HepG2 (cell line): ENCODE measurements around the gene PKDREJ. TPM values are rescaled to one million over a fixed set of nuclear protein-coding genes. Genes with fewer than 3 reads are reported as not detected.

Source experiments
- ATF5 ChIP-seq: sonication (generic); formaldehyde crosslinking; IDR thresholded peaks from 2 replicates; pipeline ENCODE4 v1.4.0; 2020; ENCODE audit warnings: mild to moderate bottlenecking, low read depth, missing genetic modification reagents
- BRD4 ChIP-seq: sonication (generic); formaldehyde crosslinking; IDR thresholded peaks from 2 replicates; pipeline ENCODE4 v1.4.0; 2020; ENCODE audit warnings: missing genetic modification reagents
- CBFB ChIP-seq: sonication (generic); formaldehyde crosslinking; IDR thresholded peaks from 2 replicates; pipeline ENCODE4 v1.4.0; 2020; ENCODE audit warnings: missing genetic modification reagents
- EP300 ChIP-seq, 3 experiments: sonication (generic) in 1 of 3; formaldehyde crosslinking in 1 of 3; IDR thresholded peaks; 2 replicates each; pipeline versions ENCODE4 v1.5.1 to v1.6.1; 2011 to 2020; ENCODE audit warnings: low read depth in 2 of 3, low read length in 2 of 3, borderline replicate concordance in 1 of 3, improper control_type of control experiment in 1 of 3, mild to moderate bottlenecking in 1 of 3, missing genetic modification reagents in 1 of 3, moderate library complexity in 1 of 3
- SALL2 ChIP-seq: sonication (generic); formaldehyde crosslinking; IDR thresholded peaks from 2 replicates; pipeline ENCODE4 v1.8.1; 2023; ENCODE audit warnings: mild to moderate bottlenecking, missing genetic modification reagents, inconsistent platforms
- TBX3 ChIP-seq: fragments of 450-650 bp; IDR thresholded peaks from 2 replicates; pipeline ENCODE4 v1.6.1; 2017; ENCODE audit warnings: antibody characterized with exemption, mild to moderate bottlenecking, inconsistent platforms, borderline replicate concordance
- ZFP1 ChIP-seq: IDR thresholded peaks from 2 replicates; pipeline ENCODE4 v1.6.1; 2016
- ZHX2 ChIP-seq, 2 experiments: sonication (generic) in 1 of 2; formaldehyde crosslinking in 1 of 2; IDR thresholded peaks; 2 replicates each; pipeline versions ENCODE4 v1.6.1 to v1.9.0; 2014 to 2022; ENCODE audit warnings: antibody characterized with exemption in 1 of 2, borderline replicate concordance in 1 of 2, inconsistent platforms in 1 of 2, low read depth in 1 of 2, missing genetic modification reagents in 1 of 2
- ZNF335 ChIP-seq: sonication (generic); formaldehyde crosslinking; IDR thresholded peaks from 2 replicates; pipeline ENCODE4 v1.4.0; 2020; ENCODE audit warnings: missing genetic modification reagents
- ZNF512B ChIP-seq: sonication (generic); formaldehyde crosslinking; IDR thresholded peaks from 2 replicates; pipeline ENCODE4 v1.5.1; 2020; ENCODE audit warnings: missing genetic modification reagents, mild to moderate bottlenecking, borderline replicate concordance
- ZNF557 ChIP-seq: sonication (generic); formaldehyde crosslinking; IDR thresholded peaks from 2 replicates; pipeline ENCODE4 v1.4.0; 2020; ENCODE audit warnings: missing genetic modification reagents
- ZNF570 ChIP-seq: sonication (generic); formaldehyde crosslinking; IDR thresholded peaks from 2 replicates; pipeline ENCODE4 v1.4.0; 2020; ENCODE audit warnings: mild to moderate bottlenecking, missing genetic modification reagents, borderline replicate concordance
- ZNF615 ChIP-seq: sonication (generic); formaldehyde crosslinking; IDR thresholded peaks from 2 replicates; pipeline ENCODE4 v1.5.0; 2020; ENCODE audit warnings: mild to moderate bottlenecking, missing genetic modification reagents, borderline replicate concordance
- ZNF710 ChIP-seq: sonication (generic); formaldehyde crosslinking; IDR thresholded peaks from 2 replicates; pipeline ENCODE4 v1.5.0; 2020; ENCODE audit warnings: mild to moderate bottlenecking, missing genetic modification reagents, borderline replicate concordance
- ZNF740 ChIP-seq: sonication (generic); formaldehyde crosslinking; IDR thresholded peaks from 2 replicates; pipeline ENCODE4 v1.4.0; 2020; ENCODE audit warnings: missing genetic modification reagents
- polyA plus RNA-seq, 8 experiments: library from polyadenylated mRNA; depleted of rRNA in 3 of 8; stranded (reverse) in 7 of 8; unstranded in 1 of 8; fragments of >200 nt; fragmentation: Illumina TruSeq in 4 of 8; extraction: Trizol in 4 of 8; gene quantifications; 2 replicates each; pipeline versions ENCODE4 v1.2.1 to v1.2.3, GENCODE V29; 2011 to 2016; ENCODE audit warnings: low read depth in 4 of 8, missing spikeins in 1 of 8, mixed read lengths in 1 of 8; ENCODE audit not compliant: insufficient read depth in 1 of 8
- total RNA-seq, 5 experiments: library from RNA; depleted of rRNA; stranded (reverse); fragments of >200 nt; fragmentation: Illumina TruSeq; extraction: Trizol; gene quantifications; 2 replicates each; pipeline ENCODE4 v1.2.3, GENCODE V29; 2016; ENCODE audit warnings: low read depth in 1 of 5

Gene PKDREJ
- total and polyA plus RNA-seq, 2 of the 13 experiments (the other 11 are each of a cell fraction or from before 2014, with no cell fraction given) = not detected

GRCh38 chr22:46296257-46297150 is 33.4 kb upstream of the PKDREJ start, which contains the start of gene GTSE1 (continued):
- TF ChIP-seq ZNF710 (CRISPR knock-in tag) (peak; percentile 60; the same call in 1 of the 2 replicates), ZNF615 (CRISPR knock-in tag) (no peak), ZNF557 (CRISPR knock-in tag) (no peak), ZNF740 (CRISPR knock-in tag) (no peak), EP300 (IDR thresholded peaks at IDR 0.05; ENCODE audit: low read depth in 2 of 2, low read length in 2 of 2) (no peak), EP300 (CRISPR knock-in tag; IDR thresholded peaks at IDR 0.05; ENCODE audit: borderline replicate concordance) (no peak; the same call in 1 of the 2 replicates), ZNF335 (peak; percentile 61; the same call in 1 of the 2 replicates), ZFP1 (CRISPR knock-in tag) (no peak), ZNF570 (CRISPR knock-in tag) (no peak), BRD4 (no peak; the same call in 1 of the 2 replicates), ATF5 (CRISPR knock-in tag) (no peak), ZNF512B (no peak), ZHX2 (IDR thresholded peaks at IDR 0.05; ENCODE audit: low read depth) (no peak), ZHX2 (CRISPR knock-in tag; IDR thresholded peaks at IDR 0.05; ENCODE audit: borderline replicate concordance) (0 out of 2 replicates have a peak, but pooled peaks have one; percentile 49), SALL2 (CRISPR knock-in tag) (peak; percentile 71), CBFB (CRISPR knock-in tag) (no peak), TBX3 (no peak)
